H9 (cell line): ENCODE results near the gene NAPSA. TPM values are rescaled to one million over a fixed set of nuclear protein-coding genes. Genes with fewer than 3 reads are reported as not detected.

Experiments
- DNase-seq: peaks from one replicate; pipeline ENCODE4 v3.0.0-alpha.2; 2017
- H2AFZ ChIP-seq: one replicate; pipeline ENCODE4 v1.6.1; 2013; ENCODE audit warnings: mild to moderate bottlenecking, low read length, control low read depth, moderate library complexity
- H2AK5ac ChIP-seq: 2 replicates; pipeline ENCODE4 v1.6.1; 2013; ENCODE audit warnings: low read length, control low read depth, mixed read lengths; ENCODE audit not compliant: insufficient read length
- H2BK120ac ChIP-seq: one replicate; pipeline ENCODE4 v1.6.1; 2013; ENCODE audit warnings: low read depth, mild to moderate bottlenecking, low read length, control low read depth, inconsistent platforms; ENCODE audit not compliant: poor library complexity, severe bottlenecking
- H2BK12ac ChIP-seq: 2 replicates; pipeline ENCODE4 v1.6.1; 2013; ENCODE audit warnings: low read length, control low read depth, mixed read lengths, low read depth; ENCODE audit not compliant: insufficient read length
- H2BK15ac ChIP-seq: 2 replicates; pipeline ENCODE4 v1.6.1; 2013; ENCODE audit warnings: low read depth, low read length, control low read depth
- H2BK20ac ChIP-seq: one replicate; pipeline ENCODE4 v1.6.1; 2013; ENCODE audit warnings: low read depth, mild to moderate bottlenecking, low read length, control low read depth, inconsistent platforms; ENCODE audit not compliant: poor library complexity, severe bottlenecking
- H2BK5ac ChIP-seq: 2 replicates; pipeline ENCODE4 v1.6.1; 2013; ENCODE audit warnings: low read length, control low read depth, mixed read lengths; ENCODE audit not compliant: insufficient read length
- H3K14ac ChIP-seq: 2 replicates; pipeline ENCODE4 v1.6.1; 2013; ENCODE audit warnings: low read length, control low read depth; ENCODE audit not compliant: insufficient read depth
- H3K18ac ChIP-seq: 2 replicates; pipeline ENCODE4 v1.6.1; 2013; ENCODE audit warnings: low read depth, mild to moderate bottlenecking, mixed read lengths, low read length, control low read depth; ENCODE audit not compliant: insufficient read length
- H3K23ac ChIP-seq: 2 replicates; pipeline ENCODE4 v1.6.1; 2013; ENCODE audit warnings: low read length, control low read depth, mixed read lengths, low read depth; ENCODE audit not compliant: insufficient read length
- H3K23me2 ChIP-seq: 2 replicates; pipeline ENCODE4 v1.6.1; 2013; ENCODE audit warnings: low read depth, mild to moderate bottlenecking, mixed read lengths, low read length, control low read depth; ENCODE audit not compliant: insufficient read length, poor library complexity, severe bottlenecking
- H3K27ac ChIP-seq: 2 replicates; pipeline ENCODE4 v1.5.1; 2013; ENCODE audit warnings: low read length, control low read depth, mixed read lengths, low read depth; ENCODE audit not compliant: insufficient read length
- H3K27me3 ChIP-seq: 2 replicates; pipeline ENCODE4 v1.6.1; 2013; ENCODE audit warnings: low read length, control low read depth, inconsistent platforms; ENCODE audit not compliant: insufficient read depth
- H3K4ac ChIP-seq: 2 replicates; pipeline ENCODE4 v1.6.1; 2013; ENCODE audit warnings: low read depth, mild to moderate bottlenecking, control low read depth, inconsistent platforms, low read length, moderate library complexity
- H3K4me1 ChIP-seq: 2 replicates; pipeline ENCODE4 v1.6.1; 2013; ENCODE audit warnings: low read length, control low read depth, inconsistent platforms; ENCODE audit not compliant: insufficient read depth
- H3K4me2 ChIP-seq: 2 replicates; pipeline ENCODE4 v1.6.1; 2013; ENCODE audit warnings: low read length, control low read depth, mixed read lengths; ENCODE audit not compliant: insufficient read length, insufficient read depth
- H3K56ac ChIP-seq: 2 replicates; pipeline ENCODE4 v1.6.1; 2013; ENCODE audit warnings: low read depth, mild to moderate bottlenecking, mixed read lengths, low read length, control low read depth; ENCODE audit not compliant: insufficient read length
- H3K79me1 ChIP-seq: 2 replicates; pipeline ENCODE4 v1.6.1; 2013; ENCODE audit warnings: low read depth, mild to moderate bottlenecking, moderate library complexity, low read length, control low read depth, inconsistent platforms; ENCODE audit not compliant: insufficient read depth, poor library complexity, severe bottlenecking
- H3K79me2 ChIP-seq: 2 replicates; pipeline ENCODE4 v1.6.1; 2013; ENCODE audit warnings: low read length, control low read depth, inconsistent platforms; ENCODE audit not compliant: insufficient read depth
- H3K9ac ChIP-seq: 2 replicates; pipeline ENCODE4 v1.6.1; 2013; ENCODE audit warnings: low read length, control low read depth, mixed read lengths; ENCODE audit not compliant: insufficient read length; ENCODE audit errors: extremely low read depth
- H3K9me3 ChIP-seq: one replicate; pipeline ENCODE4 v1.6.1; 2013; ENCODE audit warnings: low read depth, low read length, inconsistent platforms; ENCODE audit not compliant: control insufficient read depth
- H3T11ph ChIP-seq: one replicate; pipeline ENCODE4 v1.6.1; 2013; ENCODE audit warnings: mild to moderate bottlenecking, low read length, control low read depth, inconsistent platforms
- H4K20me1 ChIP-seq: one replicate; pipeline ENCODE4 v1.6.1; 2013; ENCODE audit not compliant: control insufficient read depth, insufficient read length, insufficient read depth
- H4K5ac ChIP-seq: 2 replicates; pipeline ENCODE4 v1.6.1; 2013; ENCODE audit warnings: low read depth, mild to moderate bottlenecking, mixed read lengths, low read length, control low read depth; ENCODE audit not compliant: insufficient read length
- H4K8ac ChIP-seq: replicated peaks from 2 replicates; pipeline ENCODE4 v1.6.1; 2013; ENCODE audit warnings: low read length, control low read depth, mixed read lengths, low read depth; ENCODE audit not compliant: insufficient read length
- H4K91ac ChIP-seq: 2 replicates; pipeline ENCODE4 v1.6.1; 2013; ENCODE audit warnings: low read depth, mild to moderate bottlenecking, moderate library complexity, mixed read lengths, low read length, control low read depth; ENCODE audit not compliant: insufficient read length
- H3K27ac Mint-ChIP-seq, 3 experiments: 2 replicates in 2 of 3; 3 replicates in 1 of 3; pipeline ENCODE4 v1.8.0; 2020 to 2021; ENCODE audit warnings: mixed read lengths in 3 of 3, mild to moderate bottlenecking in 1 of 3, moderate library complexity in 1 of 3
- H3K27me3 Mint-ChIP-seq: 2 replicates; pipeline ENCODE4 v1.8.0; 2021; ENCODE audit warnings: low read depth, mild to moderate bottlenecking, moderate library complexity, mixed read lengths
- H3K36me3 Mint-ChIP-seq, 3 experiments: 2 replicates in 2 of 3; 3 replicates in 1 of 3; pipeline ENCODE4 v1.8.0; 2020 to 2021; ENCODE audit warnings: low read depth in 3 of 3, mixed read lengths in 3 of 3; ENCODE audit not compliant: insufficient read depth in 1 of 3
- H3K4me1 Mint-ChIP-seq, 2 experiments: 2 replicates each; pipeline ENCODE4 v1.8.0; 2020; ENCODE audit warnings: mixed read lengths in 2 of 2
- H3K4me3 Mint-ChIP-seq, 2 experiments: 2 replicates in 1 of 2; 3 replicates in 1 of 2; pipeline ENCODE4 v1.8.0; 2020 to 2021; ENCODE audit warnings: mild to moderate bottlenecking in 2 of 2, mixed read lengths in 2 of 2, moderate library complexity in 1 of 2
- H3K9me3 Mint-ChIP-seq, 2 experiments: 2 replicates in 1 of 2; 3 replicates in 1 of 2; pipeline ENCODE4 v1.8.0; 2020; ENCODE audit warnings: mild to moderate bottlenecking in 2 of 2, mixed read lengths in 2 of 2, moderate library complexity in 1 of 2
- WGBS: extraction: QIAGEN DNeasy Blood & Tissue Kit; methylation state at CpG from one replicate; pipeline ENCODE4 v1.1.7; 2013; ENCODE audit warnings: missing lambda C conversion rate, low lambda C conversion rate, mixed read lengths; ENCODE audit not compliant: insufficient read length; ENCODE audit errors: extremely low coverage; 5-methylcytosine and 5-hydroxymethylcytosine counted together
- total RNA-seq: library from RNA; stranded (reverse); gene quantifications from 2 replicates; pipeline ENCODE4 v1.2.1, GENCODE V29; 2021
- TF ChIP-seq, protein P1 (sequence below): fragments of 200-600 bp; sonication (generic); conservative IDR thresholded peaks from 3 replicates; pipeline ENCODE4 v1.8.0; 2021; ENCODE audit warnings: antibody characterized with exemption, mild to moderate bottlenecking

NAPSA gene
- total RNA-seq, 1 experiment from 2014 or later: 0.44 TPM

DNA sequence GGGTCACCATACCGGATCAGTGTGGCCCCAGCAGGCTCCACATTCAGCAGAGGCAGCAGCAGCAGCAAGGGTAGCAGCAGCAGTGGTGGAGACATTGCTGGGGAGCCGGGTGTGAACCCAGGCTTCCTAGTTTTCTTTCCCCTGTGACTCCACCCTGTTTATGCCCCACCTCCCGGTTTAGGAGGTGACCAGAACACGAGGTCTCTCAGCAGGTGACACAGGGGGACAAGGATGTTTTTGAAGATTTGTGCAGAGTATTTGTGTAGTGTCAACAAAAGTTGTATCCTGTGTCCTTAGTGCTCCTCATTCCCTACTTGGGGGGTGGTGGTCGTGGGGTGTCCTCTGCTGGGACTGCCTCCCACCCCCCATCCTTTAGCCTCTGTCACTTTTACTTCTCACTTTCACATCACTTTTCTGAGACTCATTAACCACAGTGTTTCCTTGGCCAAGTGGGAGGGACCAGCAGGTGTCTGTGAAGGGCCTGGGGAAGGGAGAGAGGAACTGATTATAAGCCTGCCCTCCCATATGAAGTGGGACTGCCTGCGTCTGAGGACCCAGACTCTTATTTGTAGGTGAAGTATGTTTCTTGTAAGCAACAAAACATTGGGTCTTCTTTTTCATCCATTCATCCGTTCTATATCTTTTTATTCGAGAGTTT lies 20.6 kb downstream of the NAPSA start:
- Mint-ChIP-seq H3K36me3 (peaks cover 16 to 24% (median 17%) of the 10 kb centered on the region in 3 experiments), H3K4me3 (no peak overlapping the region), H3K4me1 (no peaks in the 10 kb centered on the region), H3K27ac (peak overlapping the region in 1 of 3 experiments; percentile 20; a peak in 2 of 7 replicates), H3K9me3 (peaks cover 0 to 5% of the 10 kb centered on the region in 2 experiments; a peak in 3 of 5 replicates), H3K27me3 (no peaks in the 10 kb centered on the region)
- no peak overlapping the region for H3K18ac ChIP-seq
- H3K79me2 ChIP-seq: no peaks in the 10 kb centered on the region
- H2BK20ac ChIP-seq: no peak overlapping the region
- no peaks in the 10 kb centered on the region for H3K79me1 ChIP-seq
- no peak overlapping the region for H2BK12ac ChIP-seq
- no peaks in the 10 kb centered on the region for H4K20me1 ChIP-seq
- no peaks in the 10 kb centered on the region for H3K4me1 ChIP-seq
- no peak overlapping the region for H3K9ac ChIP-seq
- WGBS: no CpG with 5 or more reads among the region's 8 CpGs
- no peaks in the 10 kb centered on the region for H3K23me2 ChIP-seq
- H4K8ac ChIP-seq: no peak overlapping the region
- H2AK5ac ChIP-seq: no peak overlapping the region
- H4K5ac ChIP-seq: no peak overlapping the region
- H3K4ac ChIP-seq: no peak overlapping the region
- DNase-seq: no peak
- H3T11ph ChIP-seq: no peak overlapping the region
- no peak overlapping the region for H3K23ac ChIP-seq
- no peak overlapping the region for H3K4me2 ChIP-seq
- no peak overlapping the region for H3K14ac ChIP-seq
- no peak overlapping the region for H2BK15ac ChIP-seq
- no peak overlapping the region for H2BK120ac ChIP-seq
- H4K91ac ChIP-seq: no peak overlapping the region
- H2BK5ac ChIP-seq: no peak overlapping the region
- H2AFZ ChIP-seq: no peak overlapping the region
- TF ChIP-seq, protein P1, sequence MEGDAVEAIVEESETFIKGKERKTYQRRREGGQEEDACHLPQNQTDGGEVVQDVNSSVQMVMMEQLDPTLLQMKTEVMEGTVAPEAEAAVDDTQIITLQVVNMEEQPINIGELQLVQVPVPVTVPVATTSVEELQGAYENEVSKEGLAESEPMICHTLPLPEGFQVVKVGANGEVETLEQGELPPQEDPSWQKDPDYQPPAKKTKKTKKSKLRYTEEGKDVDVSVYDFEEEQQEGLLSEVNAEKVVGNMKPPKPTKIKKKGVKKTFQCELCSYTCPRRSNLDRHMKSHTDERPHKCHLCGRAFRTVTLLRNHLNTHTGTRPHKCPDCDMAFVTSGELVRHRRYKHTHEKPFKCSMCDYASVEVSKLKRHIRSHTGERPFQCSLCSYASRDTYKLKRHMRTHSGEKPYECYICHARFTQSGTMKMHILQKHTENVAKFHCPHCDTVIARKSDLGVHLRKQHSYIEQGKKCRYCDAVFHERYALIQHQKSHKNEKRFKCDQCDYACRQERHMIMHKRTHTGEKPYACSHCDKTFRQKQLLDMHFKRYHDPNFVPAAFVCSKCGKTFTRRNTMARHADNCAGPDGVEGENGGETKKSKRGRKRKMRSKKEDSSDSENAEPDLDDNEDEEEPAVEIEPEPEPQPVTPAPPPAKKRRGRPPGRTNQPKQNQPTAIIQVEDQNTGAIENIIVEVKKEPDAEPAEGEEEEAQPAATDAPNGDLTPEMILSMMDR: no peak
- no peaks in the 10 kb centered on the region for H3K27me3 ChIP-seq
- no peaks in the 10 kb centered on the region for H3K9me3 ChIP-seq
- H3K27ac ChIP-seq: no peak overlapping the region
- H3K56ac ChIP-seq: no peak overlapping the region
